OCI-LY7 (cell line): ENCODE results near the gene SAXO2. TPM values are rescaled to one million over a fixed set of nuclear protein-coding genes. Genes with fewer than 3 reads are reported as not detected.
"Not testable (repeated sequence)": the region's sequence is repeated elsewhere in the genome, so short reads cannot be mapped to it uniquely, and the experiment has no call there.

ENCODE experiments used
- BruUV-seq: library from RNA; stranded (reverse); fragments of 400-500 nt; replicated peaks from 2 replicates; lab custom pipeline; 2021; lab: Mats Ljungman, UMichigan
- CTCF ChIA-PET: fragments of 300-600 bp; sonication (Branson Sonifier 250); formaldehyde crosslinking; loops from one replicate; lab custom pipeline; 2022; ENCODE audit warnings: antibody characterized with exemption; ENCODE audit not compliant: unreplicated experiment; lab: Charles Lee
- POLR2A ChIA-PET: fragments of 300-600 bp; sonication (Branson Sonifier 250); formaldehyde crosslinking; loops from one replicate; lab custom pipeline; 2022; ENCODE audit warnings: antibody characterized with exemption; lab: Charles Lee
- DNase-seq: peaks from one replicate; pipeline ENCODE4 v3.0.0-alpha.2; 2015; ENCODE audit warnings: low spot score
- H2AFZ ChIP-seq: fragments of 200-600 bp; sonication (generic), shearing (Covaris generic); 2 replicates; pipeline ENCODE4 v1.6.1; 2014; ENCODE audit warnings: mild to moderate bottlenecking, antibody characterized with exemption, low read length, moderate library complexity
- H3K27ac ChIP-seq: fragments of 200-600 bp; sonication (generic); 2 replicates; pipeline ENCODE4 v1.5.1; 2014; ENCODE audit warnings: mixed run types, low read depth, mild to moderate bottlenecking, moderate library complexity, low read length, inconsistent platforms; ENCODE audit not compliant: poor library complexity, severe bottlenecking
- H3K36me3 ChIP-seq: fragments of 200-600 bp; sonication (generic); 2 replicates; pipeline ENCODE4 v1.6.1; 2014; ENCODE audit warnings: mild to moderate bottlenecking, antibody characterized with exemption, low read length, moderate library complexity, mixed read lengths; ENCODE audit not compliant: insufficient read depth
- H3K4me1 ChIP-seq: fragments of 200-600 bp; sonication (generic); 2 replicates; pipeline ENCODE4 v1.5.1; 2014; ENCODE audit warnings: mild to moderate bottlenecking, low read length; ENCODE audit not compliant: insufficient read depth, poor library complexity, severe bottlenecking
- H3K4me2 ChIP-seq: fragments of 200-600 bp; sonication (generic); 2 replicates; pipeline ENCODE4 v1.6.1; 2014; ENCODE audit warnings: mild to moderate bottlenecking, low read length
- H3K4me3 ChIP-seq: fragments of 200-600 bp; sonication (generic); 2 replicates; pipeline ENCODE4 v1.5.1; 2014; ENCODE audit warnings: mild to moderate bottlenecking, low read depth, low read length; ENCODE audit not compliant: poor library complexity, severe bottlenecking
- H3K79me2 ChIP-seq: fragments of 200-600 bp; sonication (generic); 2 replicates; pipeline ENCODE4 v1.6.1; 2016; ENCODE audit warnings: low read depth, mild to moderate bottlenecking, low read length, moderate library complexity, mixed read lengths; ENCODE audit not compliant: insufficient read depth
- H3K9me2 ChIP-seq: fragments of 200-600 bp; sonication (generic); 2 replicates; pipeline ENCODE4 v1.6.1; 2016; ENCODE audit warnings: mild to moderate bottlenecking, low read length, mixed read lengths; ENCODE audit not compliant: insufficient read depth
- H3K9me3 ChIP-seq: fragments of 200-600 bp; sonication (generic); 2 replicates; pipeline ENCODE4 v1.6.1; 2014; ENCODE audit warnings: mild to moderate bottlenecking, mixed run types, low read length, mixed read lengths
- H4K20me1 ChIP-seq: fragments of 200-600 bp; sonication (generic); 2 replicates; pipeline ENCODE4 v1.6.1; 2014; ENCODE audit warnings: mild to moderate bottlenecking, antibody characterized with exemption, low read length, moderate library complexity, mixed read lengths; ENCODE audit not compliant: insufficient read depth
- CTCF ChIP-seq: fragments of 200-600 bp; sonication (generic); conservative IDR thresholded peaks from 2 replicates; pipeline ENCODE4 v1.5.1; 2014; ENCODE audit warnings: mild to moderate bottlenecking, antibody characterized with exemption, low read length, moderate library complexity, mixed read lengths
- EZH2phosphoT487 ChIP-seq: fragments of 200-600 bp; sonication (generic); IDR thresholded peaks from 2 replicates; pipeline ENCODE4 v1.6.1; 2018; ENCODE audit warnings: low read depth, borderline replicate concordance, mild to moderate bottlenecking, mixed run types, antibody characterized with exemption, low read length, moderate library complexity, mixed read lengths
- intact Hi-C: fragments of 100-400 bp; cut with micrococcal nuclease; formaldehyde crosslinking; loops from one replicate; pipeline ENCODE4 v1.10.0; 2022; ENCODE audit not compliant: unreplicated experiment
- total RNA-seq, 2 experiments: library from RNA; depleted of rRNA in 1 of 2; stranded (reverse); fragments of >200 nt in 1 of 2; shearing (Covaris generic) in 1 of 2; gene quantifications; 2 replicates each; pipeline ENCODE4 v1.2.3, GENCODE V29; 2014 to 2022

SAXO2 gene
- total RNA-seq, 2 experiments from 2014 or later: 1.9 to 6.5 TPM

- H3K4me1 ChIP-seq: no peaks in the 10 kb centered on the region
- TF ChIP-seq CTCF (no peak), EZH2phosphoT487 (no peak)
- H3K4me2 ChIP-seq: no peak overlapping the region
- CTCF ChIA-PET: no interaction called here
- POLR2A ChIA-PET: interaction anchor here (1.8 kb wide), 1 partner anchor 30 kb away, joined by 3 read pairs; no protein-coding TSS in a partner anchor
- H3K79me2 ChIP-seq: no peaks in the 10 kb centered on the region
- H4K20me1 ChIP-seq: no peaks in the 10 kb centered on the region
- no peak for DNase-seq
- no peak overlapping the region for H2AFZ ChIP-seq
- no peak overlapping the region for H3K4me3 ChIP-seq
- no peaks in the 10 kb centered on the region for H3K9me2 ChIP-seq
- BruUV-seq: no TSS peak
- no peaks in the 10 kb centered on the region for H3K36me3 ChIP-seq
- H3K27ac ChIP-seq: no peak overlapping the region
- H3K9me3 ChIP-seq: no peaks in the 10 kb centered on the region
- intact Hi-C loops: no loop called here
Observed at GRCh38 chr15:82309802-82310201, 47.2 kb downstream of the SAXO2 start.

- BruUV-seq, H3K4me2 ChIP-seq, H3K36me3 ChIP-seq, H3K27ac ChIP-seq, H3K9me3 ChIP-seq, intact Hi-C loops, H3K4me3 ChIP-seq, H3K9me2 ChIP-seq, H3K4me1 ChIP-seq, H4K20me1 ChIP-seq, CTCF ChIA-PET, H2AFZ ChIP-seq, DNase-seq, H3K79me2 ChIP-seq: not testable (repeated sequence)
- POLR2A ChIA-PET: interaction anchor here (0.7 kb wide), 1 partner anchor 1814 kb away, joined by 4 read pairs; no protein-coding TSS in a partner anchor
Observed at GRCh38 chr15:82311321-82311720, 48.7 kb downstream of the SAXO2 start.

GRCh38 chr15:82312586-82313349 lies 50.1 kb downstream of the SAXO2 start:
- Histone ChIP-seq H3K9me3 (no peaks in the 10 kb centered on the region), H3K79me2 (no peaks in the 10 kb centered on the region), H3K36me3 (no peaks in the 10 kb centered on the region), H3K4me1 (no peaks in the 10 kb centered on the region), H4K20me1 (no peaks in the 10 kb centered on the region), H2AFZ (no peak overlapping the region), H3K27ac (no peak overlapping the region), H3K4me2 (no peak overlapping the region), H3K4me3 (no peak overlapping the region), H3K9me2 (no peaks in the 10 kb centered on the region)
- no peak for DNase-seq
- TF ChIP-seq EZH2phosphoT487: no peak
- CTCF ChIA-PET: no interaction called here
- POLR2A ChIA-PET: no interaction called here
- intact Hi-C loops: no loop called here
- BruUV-seq: no TSS peak
